ENCODE data around the gene ITGB6.

ITGB6 gene

GRCh38 chr2:160111951-160112798 is 87.9 kb downstream of the ITGB6 start:
- ATAC-seq: no peak
- TF ChIP-seq TOX (CRISPR knock-in tag; IDR thresholded peaks at IDR 0.05; ENCODE audit: borderline replicate concordance) (no peak), CSDC2 (CRISPR knock-in tag; IDR thresholded peaks at IDR 0.05) (no peak), GLIS3 (CRISPR knock-in tag; IDR thresholded peaks at IDR 0.05) (no peak), ISL1 (CRISPR knock-in tag; IDR thresholded peaks at IDR 0.05) (no peak), SNAI2 (CRISPR knock-in tag; IDR thresholded peaks at IDR 0.05) (no peak), ZC3H10 (CRISPR knock-in tag; IDR thresholded peaks at IDR 0.05) (no peak), OSR1 (CRISPR knock-in tag; IDR thresholded peaks at IDR 0.05) (no peak), ZNF70 (CRISPR knock-in tag; IDR thresholded peaks at IDR 0.05) (no peak), PATZ1 (CRISPR knock-in tag; IDR thresholded peaks at IDR 0.05; ENCODE audit: borderline replicate concordance) (no peak), ZNF8 (CRISPR knock-in tag; IDR thresholded peaks at IDR 0.05) (no peak)
- TF ChIP-seq, protein P1, sequence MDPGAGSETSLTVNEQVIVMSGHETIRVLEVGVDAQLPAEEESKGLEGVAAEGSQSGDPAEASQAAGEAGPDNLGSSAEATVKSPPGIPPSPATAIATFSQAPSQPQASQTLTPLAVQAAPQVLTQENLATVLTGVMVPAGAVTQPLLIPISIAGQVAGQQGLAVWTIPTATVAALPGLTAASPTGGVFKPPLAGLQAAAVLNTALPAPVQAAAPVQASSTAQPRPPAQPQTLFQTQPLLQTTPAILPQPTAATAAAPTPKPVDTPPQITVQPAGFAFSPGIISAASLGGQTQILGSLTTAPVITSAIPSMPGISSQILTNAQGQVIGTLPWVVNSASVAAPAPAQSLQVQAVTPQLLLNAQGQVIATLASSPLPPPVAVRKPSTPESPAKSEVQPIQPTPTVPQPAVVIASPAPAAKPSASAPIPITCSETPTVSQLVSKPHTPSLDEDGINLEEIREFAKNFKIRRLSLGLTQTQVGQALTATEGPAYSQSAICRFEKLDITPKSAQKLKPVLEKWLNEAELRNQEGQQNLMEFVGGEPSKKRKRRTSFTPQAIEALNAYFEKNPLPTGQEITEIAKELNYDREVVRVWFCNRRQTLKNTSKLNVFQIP (CRISPR knock-in tag; IDR thresholded peaks at IDR 0.05; ENCODE audit: borderline replicate concordance, low read depth): no peak

GRCh38 chr2:160110674-160111239 is 89.3 kb downstream of the ITGB6 start:
- ATAC-seq: peak; percentile 38
- no peak for TF ChIP-seq CSDC2 (CRISPR knock-in tag; IDR thresholded peaks at IDR 0.05)
- no peak for TF ChIP-seq RARB (CRISPR knock-in tag; IDR thresholded peaks at IDR 0.05)
- TF ChIP-seq PATZ1 (CRISPR knock-in tag; IDR thresholded peaks at IDR 0.05; ENCODE audit: borderline replicate concordance): no peak
- no peak for TF ChIP-seq CREB5 (CRISPR knock-in tag; IDR thresholded peaks at IDR 0.05; ENCODE audit: low read depth)
- TF ChIP-seq, protein P1 (CRISPR knock-in tag; IDR thresholded peaks at IDR 0.05; ENCODE audit: borderline replicate concordance, low read depth): no peak
- TF ChIP-seq PPARA (CRISPR knock-in tag; IDR thresholded peaks at IDR 0.05; ENCODE audit: borderline replicate concordance): no peak
- no peak for TF ChIP-seq ZNF70 (CRISPR knock-in tag; IDR thresholded peaks at IDR 0.05)
- no peak for TF ChIP-seq OSR1 (CRISPR knock-in tag; IDR thresholded peaks at IDR 0.05)
- no peak for TF ChIP-seq ZNF8 (CRISPR knock-in tag; IDR thresholded peaks at IDR 0.05)
- TF ChIP-seq SNAI2 (CRISPR knock-in tag; IDR thresholded peaks at IDR 0.05): no peak

DNA sequence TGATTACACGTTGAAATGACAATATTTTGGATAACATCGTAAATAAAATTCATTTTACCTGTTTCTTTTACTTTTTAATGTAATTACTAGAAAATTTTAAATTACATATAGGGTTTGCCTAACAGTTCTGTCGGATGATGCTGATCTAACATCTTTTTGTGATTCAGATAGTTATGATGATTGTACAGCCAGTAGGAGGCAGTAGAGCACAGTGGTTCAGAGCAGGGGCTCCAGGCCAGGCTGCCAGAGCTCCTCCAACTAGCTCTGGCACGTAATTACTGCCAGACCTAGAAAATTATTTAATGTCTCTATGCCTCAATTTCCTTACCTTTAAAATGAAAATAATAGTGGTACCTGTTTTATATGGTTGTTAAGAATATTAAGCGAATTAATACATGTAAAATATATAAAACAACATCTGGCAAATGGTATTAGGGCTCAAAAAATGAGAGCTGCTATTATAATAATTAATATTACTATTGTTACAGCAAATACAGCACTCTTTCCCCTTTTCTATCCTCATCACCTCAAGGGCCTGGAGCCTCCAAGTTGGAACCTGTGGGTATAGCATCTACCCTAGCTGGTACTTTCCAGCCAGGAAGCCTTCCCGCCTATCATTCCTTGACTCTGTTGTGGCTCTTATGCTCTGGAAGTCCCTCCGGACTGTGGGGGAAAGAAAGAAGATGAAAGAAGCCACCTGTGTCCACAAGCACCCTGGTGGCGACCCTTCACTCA is 90.0 kb downstream of the ITGB6 start:
- ATAC-seq: peak; percentile 99
- TF ChIP-seq ESRRG (CRISPR knock-in tag; IDR thresholded peaks at IDR 0.05): no peak
- TF ChIP-seq TCF4 (CRISPR knock-in tag; IDR thresholded peaks at IDR 0.05; ENCODE audit: borderline replicate concordance): peak; percentile 45; the same call in 1 of the 2 replicates

GRCh38 chr2:160109243-160109642 is 90.8 kb downstream of the ITGB6 start:
- no peak for TF ChIP-seq PPARA (CRISPR knock-in tag; IDR thresholded peaks at IDR 0.05; ENCODE audit: borderline replicate concordance)
- TF ChIP-seq GLIS3 (CRISPR knock-in tag; IDR thresholded peaks at IDR 0.05): no peak
- TF ChIP-seq ZFP30 (CRISPR knock-in tag; IDR thresholded peaks at IDR 0.05): no peak
- no peak for TF ChIP-seq PATZ1 (CRISPR knock-in tag; IDR thresholded peaks at IDR 0.05; ENCODE audit: borderline replicate concordance)
- no peak for TF ChIP-seq ARNTL (CRISPR knock-in tag; IDR thresholded peaks at IDR 0.05; ENCODE audit: borderline replicate concordance, low read depth)
- TF ChIP-seq ZC3H10 (CRISPR knock-in tag; IDR thresholded peaks at IDR 0.05): no peak
- TF ChIP-seq ZNF8 (CRISPR knock-in tag; IDR thresholded peaks at IDR 0.05): no peak
- TF ChIP-seq TOX (CRISPR knock-in tag; IDR thresholded peaks at IDR 0.05; ENCODE audit: borderline replicate concordance): no peak
- no peak for TF ChIP-seq TCF4 (CRISPR knock-in tag; IDR thresholded peaks at IDR 0.05; ENCODE audit: borderline replicate concordance)
- TF ChIP-seq ZNF70 (CRISPR knock-in tag; IDR thresholded peaks at IDR 0.05): no peak
- ATAC-seq: no peak
